ENCODE measurements around the gene CDPF1.
A peak's percentile ranks its signal among the peaks of the same experiment; 100 is the strongest.

Gene CDPF1

GRCh38 chr22:46290843-46291785 is 41.0 kb upstream of the CDPF1 start:
- peaks cover 8% of the 10 kb centered on the region for H3K4me1 ChIP-seq (ENCODE audit: control insufficient read depth, insufficient read depth, low read length)
- H3K9me3 ChIP-seq (ENCODE audit: control insufficient read depth, low read length): no peaks in the 10 kb centered on the region
- H3K27me3 ChIP-seq (replicated peaks; ENCODE audit: control insufficient read depth, insufficient read depth, low read length): no peaks in the 10 kb centered on the region
- no peak overlapping the region for H3K9ac ChIP-seq (ENCODE audit: low read length)
- DNase-seq (ENCODE audit: low read depth): no peak
- H3K36me3 ChIP-seq (ENCODE audit: control insufficient read depth, insufficient read depth, low read length, severe bottlenecking): peaks cover 74% of the 10 kb centered on the region
- no peak overlapping the region for H3K4me3 ChIP-seq (ENCODE audit: low read length)

GRCh38 chr22:46290121-46290842 is 40.2 kb upstream of the CDPF1 start:
- Histone ChIP-seq H3K36me3 (ENCODE audit: control insufficient read depth, insufficient read depth, low read length, severe bottlenecking) (peaks cover 81% of the 10 kb centered on the region), H3K9ac (ENCODE audit: low read length) (no peak overlapping the region), H3K4me1 (ENCODE audit: control insufficient read depth, insufficient read depth, low read length) (peaks cover 1% of the 10 kb centered on the region), H3K9me3 (ENCODE audit: control insufficient read depth, low read length) (no peaks in the 10 kb centered on the region), H3K27me3 (replicated peaks; ENCODE audit: control insufficient read depth, insufficient read depth, low read length) (no peaks in the 10 kb centered on the region), H3K4me3 (ENCODE audit: low read length) (no peak overlapping the region)
- DNase-seq (ENCODE audit: low read depth): no peak

- no peaks in the 10 kb centered on the region for H3K9me3 ChIP-seq (ENCODE audit: control insufficient read depth, low read length)
- H3K4me3 ChIP-seq (ENCODE audit: low read length): no peak overlapping the region
- H3K36me3 ChIP-seq (ENCODE audit: control insufficient read depth, insufficient read depth, low read length, severe bottlenecking): peaks cover 91% of the 10 kb centered on the region
- no peak overlapping the region for H3K9ac ChIP-seq (ENCODE audit: low read length)
- no peak for DNase-seq (ENCODE audit: low read depth)
- no peaks in the 10 kb centered on the region for H3K27me3 ChIP-seq (replicated peaks; ENCODE audit: control insufficient read depth, insufficient read depth, low read length)
- peaks cover 7% of the 10 kb centered on the region for H3K4me1 ChIP-seq (ENCODE audit: control insufficient read depth, insufficient read depth, low read length)
Measured at GRCh38 chr22:46289244-46289891, 39.3 kb upstream of the CDPF1 start.

- no peak overlapping the region for H3K9ac ChIP-seq (ENCODE audit: low read length)
- peaks cover 95% of the 10 kb centered on the region for H3K36me3 ChIP-seq (ENCODE audit: control insufficient read depth, insufficient read depth, low read length, severe bottlenecking)
- H3K27me3 ChIP-seq (replicated peaks; ENCODE audit: control insufficient read depth, insufficient read depth, low read length): no peaks in the 10 kb centered on the region
- no peak overlapping the region for H3K4me3 ChIP-seq (ENCODE audit: low read length)
- H3K9me3 ChIP-seq (ENCODE audit: control insufficient read depth, low read length): no peaks in the 10 kb centered on the region
- peaks cover 7% of the 10 kb centered on the region for H3K4me1 ChIP-seq (ENCODE audit: control insufficient read depth, insufficient read depth, low read length)
- DNase-seq (ENCODE audit: low read depth): no peak
Measured at GRCh38 chr22:46288846-46289243, 38.8 kb upstream of the CDPF1 start.

GRCh38 chr22:46287873-46288751 is 38.0 kb upstream of the CDPF1 start:
- H3K4me3 ChIP-seq (ENCODE audit: low read length): no peak overlapping the region
- H3K4me1 ChIP-seq (ENCODE audit: control insufficient read depth, insufficient read depth, low read length): peaks cover 7% of the 10 kb centered on the region
- no peaks in the 10 kb centered on the region for H3K9me3 ChIP-seq (ENCODE audit: control insufficient read depth, low read length)
- no peaks in the 10 kb centered on the region for H3K27me3 ChIP-seq (replicated peaks; ENCODE audit: control insufficient read depth, insufficient read depth, low read length)
- H3K36me3 ChIP-seq (ENCODE audit: control insufficient read depth, insufficient read depth, low read length, severe bottlenecking): peaks cover 90% of the 10 kb centered on the region
- H3K9ac ChIP-seq (ENCODE audit: low read length): no peak overlapping the region
- DNase-seq (ENCODE audit: low read depth): no peak

- Histone ChIP-seq H3K4me3 (ENCODE audit: low read length) (no peak overlapping the region), H3K27me3 (replicated peaks; ENCODE audit: control insufficient read depth, insufficient read depth, low read length) (no peaks in the 10 kb centered on the region), H3K4me1 (ENCODE audit: control insufficient read depth, insufficient read depth, low read length) (peaks cover 7% of the 10 kb centered on the region), H3K36me3 (ENCODE audit: control insufficient read depth, insufficient read depth, low read length, severe bottlenecking) (peaks cover 86% of the 10 kb centered on the region), H3K9ac (ENCODE audit: low read length) (no peak overlapping the region), H3K9me3 (ENCODE audit: control insufficient read depth, low read length) (no peaks in the 10 kb centered on the region)
- DNase-seq (ENCODE audit: low read depth): no peak
Measured at GRCh38 chr22:46286941-46287872, 37.1 kb upstream of the CDPF1 start.

- H3K27me3 ChIP-seq (replicated peaks; ENCODE audit: control insufficient read depth, insufficient read depth, low read length): no peaks in the 10 kb centered on the region
- H3K9ac ChIP-seq (ENCODE audit: low read length): no peak overlapping the region
- peaks cover 90% of the 10 kb centered on the region for H3K36me3 ChIP-seq (ENCODE audit: control insufficient read depth, insufficient read depth, low read length, severe bottlenecking)
- H3K9me3 ChIP-seq (ENCODE audit: control insufficient read depth, low read length): no peaks in the 10 kb centered on the region
- no peak overlapping the region for H3K4me3 ChIP-seq (ENCODE audit: low read length)
- peak; percentile 63 for DNase-seq (ENCODE audit: low read depth)
- peaks cover 7% of the 10 kb centered on the region for H3K4me1 ChIP-seq (ENCODE audit: control insufficient read depth, insufficient read depth, low read length)
Measured at GRCh38 chr22:46286006-46286405, 35.9 kb upstream of the CDPF1 start.

GRCh38 chr22:46281866-46282678 is 32.0 kb upstream of the CDPF1 start:
- peaks cover 89% of the 10 kb centered on the region for H3K36me3 ChIP-seq (ENCODE audit: control insufficient read depth, insufficient read depth, low read length, severe bottlenecking)

GRCh38 chr22:46280999-46281623 is 31.0 kb upstream of the CDPF1 start:
- peaks cover 86% of the 10 kb centered on the region for H3K36me3 ChIP-seq (ENCODE audit: control insufficient read depth, insufficient read depth, low read length, severe bottlenecking)

More at GRCh38 chr22:46281866-46282678, 32.0 kb upstream of the CDPF1 start:
- no peak for DNase-seq (ENCODE audit: low read depth)
- Histone ChIP-seq H3K4me1 (ENCODE audit: control insufficient read depth, insufficient read depth, low read length) (peaks cover 7% of the 10 kb centered on the region), H3K27me3 (replicated peaks; ENCODE audit: control insufficient read depth, insufficient read depth, low read length) (no peaks in the 10 kb centered on the region), H3K4me3 (ENCODE audit: low read length) (no peak overlapping the region), H3K9ac (ENCODE audit: low read length) (no peak overlapping the region), H3K9me3 (ENCODE audit: control insufficient read depth, low read length) (no peaks in the 10 kb centered on the region)

More at GRCh38 chr22:46280999-46281623, 31.0 kb upstream of the CDPF1 start:
- no peak for DNase-seq (ENCODE audit: low read depth)
- Histone ChIP-seq H3K27me3 (replicated peaks; ENCODE audit: control insufficient read depth, insufficient read depth, low read length) (no peaks in the 10 kb centered on the region), H3K9ac (ENCODE audit: low read length) (no peak overlapping the region), H3K4me1 (ENCODE audit: control insufficient read depth, insufficient read depth, low read length) (peaks cover 7% of the 10 kb centered on the region), H3K9me3 (ENCODE audit: control insufficient read depth, low read length) (no peaks in the 10 kb centered on the region), H3K4me3 (ENCODE audit: low read length) (no peak overlapping the region)
